ENCODE results near the gene BICC1.

DNA sequence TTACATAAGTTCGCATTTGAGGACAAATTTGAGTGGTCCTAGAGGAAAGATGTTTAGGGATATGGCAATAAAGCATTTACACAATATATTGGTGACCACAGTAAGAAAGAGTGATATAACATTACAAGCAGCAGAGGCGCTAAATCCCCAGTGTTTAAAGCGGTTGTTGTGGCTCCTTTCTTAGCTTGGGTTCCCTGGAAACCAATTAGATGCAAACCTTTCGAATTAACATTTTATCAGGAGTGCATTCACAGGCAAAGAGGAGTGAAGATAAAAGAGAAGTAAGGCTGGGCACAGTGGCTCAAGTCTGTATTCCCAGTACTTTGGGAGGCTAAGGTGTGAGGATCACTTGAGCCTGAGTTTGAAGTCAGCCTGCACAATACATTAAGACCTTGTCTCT is 331.1 kb downstream of the BICC1 start:
- TF ChIP-seq, protein P1, sequence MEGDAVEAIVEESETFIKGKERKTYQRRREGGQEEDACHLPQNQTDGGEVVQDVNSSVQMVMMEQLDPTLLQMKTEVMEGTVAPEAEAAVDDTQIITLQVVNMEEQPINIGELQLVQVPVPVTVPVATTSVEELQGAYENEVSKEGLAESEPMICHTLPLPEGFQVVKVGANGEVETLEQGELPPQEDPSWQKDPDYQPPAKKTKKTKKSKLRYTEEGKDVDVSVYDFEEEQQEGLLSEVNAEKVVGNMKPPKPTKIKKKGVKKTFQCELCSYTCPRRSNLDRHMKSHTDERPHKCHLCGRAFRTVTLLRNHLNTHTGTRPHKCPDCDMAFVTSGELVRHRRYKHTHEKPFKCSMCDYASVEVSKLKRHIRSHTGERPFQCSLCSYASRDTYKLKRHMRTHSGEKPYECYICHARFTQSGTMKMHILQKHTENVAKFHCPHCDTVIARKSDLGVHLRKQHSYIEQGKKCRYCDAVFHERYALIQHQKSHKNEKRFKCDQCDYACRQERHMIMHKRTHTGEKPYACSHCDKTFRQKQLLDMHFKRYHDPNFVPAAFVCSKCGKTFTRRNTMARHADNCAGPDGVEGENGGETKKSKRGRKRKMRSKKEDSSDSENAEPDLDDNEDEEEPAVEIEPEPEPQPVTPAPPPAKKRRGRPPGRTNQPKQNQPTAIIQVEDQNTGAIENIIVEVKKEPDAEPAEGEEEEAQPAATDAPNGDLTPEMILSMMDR (IDR thresholded peaks at IDR 0.05 in 4 of 5, conservative IDR thresholded peaks at IDR 0.05 in 1 of 5) = no peak
- TF ChIP-seq POLR2A (IDR thresholded peaks at IDR 0.05) = no peak
